Measurements from ENCODE around the gene NRXN3. TPM values are rescaled to one million over a fixed set of nuclear protein-coding genes. Genes with fewer than 3 reads are reported as not detected.

Gene NRXN3
- total and polyA plus RNA-seq, 8 donors: 0.29 to 41.1 (median 9.1) TPM

GRCh38 chr14:79516009-79516408 is 1345.8 kb downstream of the NRXN3 start:
- H3K4me3 ChIP-seq: no peak overlapping the region
- TF ChIP-seq EP300 (IDR thresholded peaks at IDR 0.05) (no peak), POLR2A (IDR thresholded peaks at IDR 0.05) (no peak), CTCF (IDR thresholded peaks at IDR 0.05) (no peak), POLR2AphosphoS5 (IDR thresholded peaks at IDR 0.05) (no peak)
- H3K9me3 ChIP-seq: no peaks in the 10 kb centered on the region
- 73 to 92% (median 84%) methylated on average over 2 of the region's 2 CpGs for WGBS, 5 donors
- no peaks in the 10 kb centered on the region for H3K27me3 ChIP-seq
- H3K27ac ChIP-seq: no peak overlapping the region
- H3K36me3 ChIP-seq: no peaks in the 10 kb centered on the region
- H3K4me1 ChIP-seq: no peaks in the 10 kb centered on the region
- DNase-seq: no peak
- intact Hi-C loops (cut with DNase I; ENCODE audit: low total_unique reads): no loop called here

- no peak overlapping the region for H3K4me3 ChIP-seq
- TF ChIP-seq EP300 (IDR thresholded peaks at IDR 0.05) (no peak), POLR2A (IDR thresholded peaks at IDR 0.05) (no peak), CTCF (IDR thresholded peaks at IDR 0.05) (no peak), POLR2AphosphoS5 (IDR thresholded peaks at IDR 0.05) (no peak)
- H3K27ac ChIP-seq: no peak overlapping the region
- intact Hi-C loops (cut with DNase I; ENCODE audit: low total_unique reads): no loop called here
- peaks cover 0 to 4% (median 0%) of the 10 kb centered on the region in 4 donors for H3K4me1 ChIP-seq
- H3K36me3 ChIP-seq: no peaks in the 10 kb centered on the region
- no peaks in the 10 kb centered on the region for H3K27me3 ChIP-seq
- H3K9me3 ChIP-seq: no peaks in the 10 kb centered on the region
- WGBS, 5 donors: 93 to 96% (median 95%) methylated on average over 3 of the region's 3 CpGs
- DNase-seq: no peak
Measured at GRCh38 chr14:79525416-79525815, 1355.2 kb downstream of the NRXN3 start.

- 78 to 89% (median 83%) methylated on average over 16 of the region's 16 CpGs for WGBS, 5 donors
- peak in 1 of 2 donors; percentile 13 for DNase-seq
- H3K4me3 ChIP-seq: no peak overlapping the region
- H3K36me3 ChIP-seq: no peaks in the 10 kb centered on the region
- H3K27me3 ChIP-seq: no peaks in the 10 kb centered on the region
- H3K4me1 ChIP-seq: peaks cover 0 to 4% (median 0%) of the 10 kb centered on the region in 4 donors
- no peaks in the 10 kb centered on the region for H3K9me3 ChIP-seq
- no peak for TF ChIP-seq EP300 (IDR thresholded peaks at IDR 0.05)
- TF ChIP-seq POLR2AphosphoS5 (IDR thresholded peaks at IDR 0.05): no peak
- TF ChIP-seq CTCF (IDR thresholded peaks at IDR 0.05): no peak
- TF ChIP-seq POLR2A (IDR thresholded peaks at IDR 0.05): no peak
- intact Hi-C loops (cut with DNase I; ENCODE audit: low total_unique reads): no loop called here
- H3K27ac ChIP-seq: no peak overlapping the region
Measured at GRCh38 chr14:79528828-79529416, 1358.7 kb downstream of the NRXN3 start.

GRCh38 chr14:79530555-79530954 is 1360.4 kb downstream of the NRXN3 start:
- DNase-seq: no peak
- 84 to 100% (median 95%) methylated on average over 1 of the region's 1 CpG for WGBS, 5 donors
- intact Hi-C loops (cut with DNase I; ENCODE audit: low total_unique reads): no loop called here

More at GRCh38 chr14:79530555-79530954, 1360.4 kb downstream of the NRXN3 start:
- no peak overlapping the region for H3K4me3 ChIP-seq
- TF ChIP-seq POLR2AphosphoS5 (IDR thresholded peaks at IDR 0.05) (no peak), EP300 (IDR thresholded peaks at IDR 0.05) (no peak), CTCF (IDR thresholded peaks at IDR 0.05) (no peak), POLR2A (IDR thresholded peaks at IDR 0.05) (no peak)
- peaks cover 0 to 5% (median under 1%) of the 10 kb centered on the region in 4 donors for H3K4me1 ChIP-seq
- H3K9me3 ChIP-seq: no peaks in the 10 kb centered on the region
- H3K36me3 ChIP-seq: no peaks in the 10 kb centered on the region
- H3K27ac ChIP-seq: no peak overlapping the region
- no peaks in the 10 kb centered on the region for H3K27me3 ChIP-seq

All from stomach (tissue), 9 donors.